HG03460 (cell line): ENCODE measurements around the gene TGFBI.

Experiments used
- ATAC-seq: cut with Tn5 transposase; IDR thresholded peaks from one replicate; pipeline ENCODE4 v1.9.1; 2021; ENCODE audit not compliant: unreplicated experiment

TGFBI gene

GRCh38 chr5:136028782-136029742, at the start of gene TGFBI:
TSS of gene TGFBI (plus strand) at chr5:136028988. CDS start at chr5:136029056, 68 bp downstream.
- ATAC-seq = no peak

- ATAC-seq = no peak
Measured at GRCh38 chr5:135978993-135979392, 49.8 kb upstream of the TGFBI start.

GRCh38 chr5:135979510-135979909, 49.3 kb upstream of the TGFBI start:
- no peak for ATAC-seq

- no peak for ATAC-seq
Measured at GRCh38 chr5:135980620-135981019, 48.2 kb upstream of the TGFBI start.

GRCh38 chr5:135985951-135986350, 42.8 kb upstream of the TGFBI start:
- no peak for ATAC-seq

- ATAC-seq = no peak
Measured at GRCh38 chr5:135986401-135986800, 42.4 kb upstream of the TGFBI start.

GRCh38 chr5:135986891-135987401, 41.8 kb upstream of the TGFBI start:
- ATAC-seq = no peak

- no peak for ATAC-seq
Measured at GRCh38 chr5:135988546-135988945, 40.2 kb upstream of the TGFBI start.

- ATAC-seq = no peak
Measured at GRCh38 chr5:135989686-135990085, 39.1 kb upstream of the TGFBI start.

- ATAC-seq = no peak
Measured at GRCh38 chr5:135990528-135991255, 38.1 kb upstream of the TGFBI start.

- no peak for ATAC-seq
Measured at GRCh38 chr5:135991429-135991828, 37.4 kb upstream of the TGFBI start.

GRCh38 chr5:135993335-135993879, 35.4 kb upstream of the TGFBI start:
- no peak for ATAC-seq

- ATAC-seq = no peak
Measured at GRCh38 chr5:135993880-135994636, 34.7 kb upstream of the TGFBI start.

GRCh38 chr5:135995976-135996375, 32.8 kb upstream of the TGFBI start:
- ATAC-seq = no peak

- no peak for ATAC-seq
Measured at GRCh38 chr5:135996611-135997010, 32.2 kb upstream of the TGFBI start.

- ATAC-seq = no peak
Measured at GRCh38 chr5:135997673-135998335, 31.0 kb upstream of the TGFBI start.

- ATAC-seq = no peak
Measured at GRCh38 chr5:135998889-135999288, 29.9 kb upstream of the TGFBI start.

- no peak for ATAC-seq
Measured at GRCh38 chr5:135999406-136000139, 29.2 kb upstream of the TGFBI start.

GRCh38 chr5:136000147-136000546, 28.6 kb upstream of the TGFBI start:
- ATAC-seq = no peak

GRCh38 chr5:136000932-136001331, 27.9 kb upstream of the TGFBI start:
- ATAC-seq = no peak
